GM12864 (cell line): ENCODE results near the gene PIGA.

Experiments
- DNase-seq: peaks from one replicate; pipeline ENCODE4 v3.0.0-alpha.2; 2011; ENCODE audit warnings: low read depth
- H3K4me3 ChIP-seq: 2 replicates; pipeline ENCODE4 v1.5.1; 2011; ENCODE audit warnings: mild to moderate bottlenecking, low read depth, low read length, control low read depth
- CTCF ChIP-seq: IDR thresholded peaks from 2 replicates; pipeline ENCODE4 v1.5.1; 2011; ENCODE audit warnings: low read depth, mild to moderate bottlenecking, moderate library complexity, low read length, control low read depth, inconsistent platforms; ENCODE audit errors: missing control alignments

Gene PIGA

GRCh38 chrX:15322072-15322471, 13.3 kb downstream of the PIGA start:
- H3K4me3 ChIP-seq, result no peak overlapping the region
- no peak for DNase-seq
- no peak for TF ChIP-seq CTCF

GRCh38 chrX:15321447-15321846, 13.9 kb downstream of the PIGA start:
- H3K4me3 ChIP-seq, result no peak overlapping the region
- no peak for TF ChIP-seq CTCF
- DNase-seq, result no peak

- no peak for TF ChIP-seq CTCF
These were observed 15.0 kb downstream of the PIGA start for GRCh38 chrX:15320297-15320696.

GRCh38 chrX:15319075-15319474, 16.2 kb downstream of the PIGA start:
- DNase-seq, result no peak
- TF ChIP-seq CTCF, result no peak
- H3K4me3 ChIP-seq, result no peak overlapping the region

More at GRCh38 chrX:15320297-15320696, 15.0 kb downstream of the PIGA start:
- no peak overlapping the region for H3K4me3 ChIP-seq
- no peak for DNase-seq

- no peak for DNase-seq
- no peak for TF ChIP-seq CTCF
- no peak within 1 kb of the TSS for H3K4me3 ChIP-seq
These were observed 19.8 kb downstream of the PIGA start, which contains the start of gene ASB11 for GRCh38 chrX:15315509-15315908. Gene ASB11, minus strand, starts transcription at chrX:15315640. Its CDS starts 35 bp downstream, at chrX:15315605.

- no peak for TF ChIP-seq CTCF
- no peak overlapping the region for H3K4me3 ChIP-seq
- no peak for DNase-seq
These were observed 20.9 kb downstream of the PIGA start for GRCh38 chrX:15314472-15314871.

- DNase-seq, result no peak
- TF ChIP-seq CTCF, result no peak
- H3K4me3 ChIP-seq, result no peak overlapping the region
These were observed 24.2 kb downstream of the PIGA start for GRCh38 chrX:15311119-15311518.
